DND-41 (cell line): ENCODE results near the gene LPCAT1.

Experiments used
- ATAC-seq: fragments of 200-7000 bp; cut with Tn5 transposase; 3 replicates; pipeline ENCODE4 v1.9.1; 2021; ENCODE audit warnings: low read depth; ENCODE audit not compliant: insufficient read depth
- DNase-seq: peaks from one replicate; pipeline ENCODE4 v3.0.0-alpha.2; 2020
- H2AFZ ChIP-seq: 2 replicates; pipeline ENCODE4 v1.6.0; 2012; ENCODE audit warnings: low read depth, low read length
- H3K27ac ChIP-seq: 2 replicates; pipeline ENCODE4 v1.5.1; 2012; ENCODE audit warnings: low read length, inconsistent platforms
- H3K27me3 ChIP-seq: fragments of 200-600 bp; sonication (generic); 2 replicates; pipeline ENCODE4 v1.6.0; 2012; ENCODE audit warnings: low read length, mild to moderate bottlenecking, inconsistent platforms; ENCODE audit not compliant: insufficient read depth, poor library complexity
- H3K36me3 ChIP-seq: 2 replicates; pipeline ENCODE4 v1.5.1; 2012; ENCODE audit warnings: low read length, inconsistent platforms; ENCODE audit not compliant: insufficient read depth
- H3K4me1 ChIP-seq: 2 replicates; pipeline ENCODE4 v1.5.1; 2012; ENCODE audit warnings: mild to moderate bottlenecking, low read length; ENCODE audit not compliant: insufficient read depth
- H3K4me2 ChIP-seq: 2 replicates; pipeline ENCODE4 v1.6.0; 2012; ENCODE audit warnings: mild to moderate bottlenecking, moderate library complexity, low read length, inconsistent platforms; ENCODE audit not compliant: insufficient read depth
- H3K4me3 ChIP-seq, 2 experiments: fragments of 200-600 bp in 1 of 2; shearing (Covaris generic) in 1 of 2; 2 replicates each; pipeline ENCODE4 v1.5.1; 2012 to 2016; ENCODE audit warnings: inconsistent platforms in 2 of 2, low read length in 2 of 2, mild to moderate bottlenecking in 2 of 2, low read depth in 1 of 2, moderate library complexity in 1 of 2
- H3K79me2 ChIP-seq: 2 replicates; pipeline ENCODE4 v1.6.0; 2012; ENCODE audit warnings: low read length, inconsistent platforms; ENCODE audit not compliant: insufficient read depth
- H3K9ac ChIP-seq: 2 replicates; pipeline ENCODE4 v1.6.0; 2012; ENCODE audit warnings: low read depth, mild to moderate bottlenecking, inconsistent platforms, low read length, moderate library complexity
- H3K9me3 ChIP-seq: 2 replicates; pipeline ENCODE4 v1.5.1; 2012; ENCODE audit warnings: low read length, moderate library complexity, mild to moderate bottlenecking, inconsistent platforms; ENCODE audit not compliant: insufficient read depth, severe bottlenecking
- H4K20me1 ChIP-seq: 2 replicates; pipeline ENCODE4 v1.6.0; 2012; ENCODE audit warnings: low read length; ENCODE audit not compliant: insufficient read depth
- CTCF ChIP-seq: IDR thresholded peaks from 2 replicates; pipeline ENCODE4 v1.5.1; 2012; ENCODE audit warnings: borderline replicate concordance, low read length, moderate library complexity, mild to moderate bottlenecking; ENCODE audit not compliant: poor library complexity, severe bottlenecking; ENCODE audit errors: extremely low read depth
- EZH2 ChIP-seq: IDR thresholded peaks from 3 replicates; pipeline ENCODE4 v1.6.1; 2012; ENCODE audit warnings: borderline replicate concordance, low read depth, mild to moderate bottlenecking, moderate library complexity, low read length, inconsistent platforms; ENCODE audit not compliant: severe bottlenecking

Gene LPCAT1

GRCh38 chr5:1446602-1447343 is 77.0 kb downstream of the LPCAT1 start:
- no peak overlapping the region for H3K4me2 ChIP-seq

GRCh38 chr5:1445689-1446601 is 77.8 kb downstream of the LPCAT1 start:
- Histone ChIP-seq H3K4me1 (peaks cover 28% of the 10 kb centered on the region), H4K20me1 (no peaks in the 10 kb centered on the region; the same call in 1 of the 2 replicates), H3K36me3 (no peaks in the 10 kb centered on the region), H3K4me3 (no peak overlapping the region), H3K27ac (no peak overlapping the region), H3K79me2 (no peaks in the 10 kb centered on the region), H3K27me3 (no peaks in the 10 kb centered on the region), H2AFZ (no peak overlapping the region), H3K9me3 (peaks cover 6% of the 10 kb centered on the region), H3K4me2 (no peak overlapping the region), H3K9ac (no peak overlapping the region)
- TF ChIP-seq EZH2, result no peak
- no peak for TF ChIP-seq CTCF
- ATAC-seq, result no peak
- DNase-seq, result no peak

More at GRCh38 chr5:1446602-1447343, 77.0 kb downstream of the LPCAT1 start:
- Histone ChIP-seq H3K79me2 (no peaks in the 10 kb centered on the region), H4K20me1 (no peaks in the 10 kb centered on the region; the same call in 1 of the 2 replicates), H3K4me1 (peaks cover 28% of the 10 kb centered on the region), H3K4me3 (no peak overlapping the region), H3K9me3 (peaks cover 6% of the 10 kb centered on the region), H3K27me3 (no peaks in the 10 kb centered on the region), H3K36me3 (no peaks in the 10 kb centered on the region), H3K27ac (peak overlapping the region; percentile 65), H3K9ac (no peak overlapping the region), H2AFZ (no peak overlapping the region)
- TF ChIP-seq CTCF, result no peak
- TF ChIP-seq EZH2, result no peak
- DNase-seq (no peak), ATAC-seq (no peak)

- no peaks in the 10 kb centered on the region for H3K79me2 ChIP-seq
- no peaks in the 10 kb centered on the region for H3K36me3 ChIP-seq
- TF ChIP-seq EZH2 (no peak), CTCF (no peak)
- DNase-seq, result no peak
- ATAC-seq, result no peak
- no peak within 1 kb of the TSS for H2AFZ ChIP-seq
- no peaks in the 10 kb centered on the region; the same call in 1 of the 2 replicates for H4K20me1 ChIP-seq
- H3K9ac ChIP-seq, result no peak within 1 kb of the TSS
- H3K4me2 ChIP-seq, result no peak within 1 kb of the TSS
- H3K27me3 ChIP-seq, result no peaks in the 10 kb centered on the region
- H3K4me3 ChIP-seq, result no peak within 1 kb of the TSS
- H3K9me3 ChIP-seq, result peaks cover 6% of the 10 kb centered on the region
- peaks cover 28% of the 10 kb centered on the region for H3K4me1 ChIP-seq
- no peak within 1 kb of the TSS for H3K27ac ChIP-seq
Measured at GRCh38 chr5:1445313-1445688, 78.5 kb downstream of the LPCAT1 start, which contains the start of gene SLC6A3. Gene SLC6A3 (minus strand): TSS chr5:1445440. CDS start chr5:1443197, 2,243 bp downstream.
